Type B pancreatic cell (in vitro differentiated cells): ENCODE measurements around the gene ERBB3. TPM values are rescaled to one million over a fixed set of nuclear protein-coding genes. Genes with fewer than 3 reads are reported as not detected.

Source experiments
- DNase-seq: peaks from one replicate; pipeline ENCODE4 v3.0.0; 2021; ENCODE audit warnings: mixed read lengths; ENCODE audit not compliant: unreplicated experiment; ENCODE audit errors: extremely low spot score
- H3K27ac Mint-ChIP-seq: 2 replicates; pipeline ENCODE4 v1.8.0; 2021; ENCODE audit warnings: mild to moderate bottlenecking, mixed read lengths
- H3K27me3 Mint-ChIP-seq: 2 replicates; pipeline ENCODE4 v1.8.0; 2021; ENCODE audit warnings: mixed read lengths
- H3K36me3 Mint-ChIP-seq: 2 replicates; pipeline ENCODE4 v1.8.0; 2021; ENCODE audit warnings: mixed read lengths
- H3K4me1 Mint-ChIP-seq: one replicate; pipeline ENCODE4 v1.8.0; 2021; ENCODE audit warnings: mixed read lengths; ENCODE audit not compliant: unreplicated experiment
- H3K4me3 Mint-ChIP-seq: 2 replicates; pipeline ENCODE4 v1.8.0; 2021; ENCODE audit warnings: mild to moderate bottlenecking, mixed read lengths
- H3K9me3 Mint-ChIP-seq: 2 replicates; pipeline ENCODE4 v1.8.0; 2021; ENCODE audit warnings: mixed read lengths
- total RNA-seq: library from RNA; stranded (reverse); gene quantifications from 2 replicates; pipeline ENCODE4 v1.2.1, GENCODE V29; 2021; ENCODE audit warnings: low replicate concordance
- TF ChIP-seq, protein P1 (sequence below): fragments of 200-600 bp; sonication (generic); conservative IDR thresholded peaks from 2 replicates; pipeline ENCODE4 v1.5.0; 2021; ENCODE audit warnings: antibody characterized with exemption, mild to moderate bottlenecking

The ERBB3 gene
- total RNA-seq, 1 donor from 2014 or later, result 76.5 TPM

DNA sequence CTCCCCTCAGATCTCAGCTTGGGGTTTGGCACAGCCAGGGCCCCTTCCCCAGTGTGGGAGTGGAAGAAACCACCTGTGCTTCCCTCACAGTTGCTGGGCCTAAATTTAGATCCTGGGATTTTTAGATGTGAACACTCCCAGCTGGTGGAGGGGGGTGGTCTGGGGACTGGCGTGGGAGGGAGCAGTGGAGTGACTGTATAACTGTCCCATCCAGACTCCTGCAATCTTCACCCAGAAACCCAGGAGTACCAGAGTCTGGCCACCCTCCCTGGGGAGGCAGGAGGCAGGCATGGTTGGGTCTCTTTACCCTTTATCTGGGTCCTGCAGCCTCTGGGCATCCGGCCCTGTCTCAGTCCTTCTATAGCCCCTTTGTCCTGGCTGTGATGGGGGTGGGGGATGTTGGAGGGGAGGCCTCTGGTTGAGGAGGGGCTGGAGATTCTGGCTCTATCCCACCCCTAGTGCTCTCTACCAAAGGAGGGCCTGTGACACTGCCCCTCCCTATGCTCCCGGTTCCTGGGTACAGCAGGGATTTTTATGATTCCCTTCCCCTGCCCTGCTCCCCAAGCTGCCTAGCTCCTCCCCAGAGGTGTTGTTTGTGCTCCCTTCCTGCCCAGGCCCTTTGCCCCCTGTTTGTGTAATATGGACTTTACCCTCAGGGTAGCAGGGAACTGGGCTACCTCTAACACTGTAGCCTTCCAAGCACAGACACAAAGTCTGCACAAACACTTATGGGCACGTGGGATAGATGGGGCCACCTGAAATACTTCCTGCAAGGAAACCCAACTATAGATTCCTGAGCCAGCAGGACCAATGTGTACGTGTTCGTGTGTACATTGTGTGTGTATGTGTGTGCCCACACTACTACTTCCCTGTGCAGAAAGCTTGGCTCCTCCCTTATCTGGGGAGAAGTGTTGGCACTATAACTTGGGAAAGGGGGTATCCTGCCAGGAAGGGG lies 1.7 kb downstream of the ERBB3 start:
- Mint-ChIP-seq H3K36me3 (peaks cover 10% of the 10 kb centered on the region), H3K4me3 (peak overlapping the region; percentile 94), H3K4me1 (peaks cover 10% of the 10 kb centered on the region), H3K9me3 (no peaks in the 10 kb centered on the region), H3K27ac (peak overlapping the region; percentile 96), H3K27me3 (peaks cover 48% of the 10 kb centered on the region)
- TF ChIP-seq, protein P1, sequence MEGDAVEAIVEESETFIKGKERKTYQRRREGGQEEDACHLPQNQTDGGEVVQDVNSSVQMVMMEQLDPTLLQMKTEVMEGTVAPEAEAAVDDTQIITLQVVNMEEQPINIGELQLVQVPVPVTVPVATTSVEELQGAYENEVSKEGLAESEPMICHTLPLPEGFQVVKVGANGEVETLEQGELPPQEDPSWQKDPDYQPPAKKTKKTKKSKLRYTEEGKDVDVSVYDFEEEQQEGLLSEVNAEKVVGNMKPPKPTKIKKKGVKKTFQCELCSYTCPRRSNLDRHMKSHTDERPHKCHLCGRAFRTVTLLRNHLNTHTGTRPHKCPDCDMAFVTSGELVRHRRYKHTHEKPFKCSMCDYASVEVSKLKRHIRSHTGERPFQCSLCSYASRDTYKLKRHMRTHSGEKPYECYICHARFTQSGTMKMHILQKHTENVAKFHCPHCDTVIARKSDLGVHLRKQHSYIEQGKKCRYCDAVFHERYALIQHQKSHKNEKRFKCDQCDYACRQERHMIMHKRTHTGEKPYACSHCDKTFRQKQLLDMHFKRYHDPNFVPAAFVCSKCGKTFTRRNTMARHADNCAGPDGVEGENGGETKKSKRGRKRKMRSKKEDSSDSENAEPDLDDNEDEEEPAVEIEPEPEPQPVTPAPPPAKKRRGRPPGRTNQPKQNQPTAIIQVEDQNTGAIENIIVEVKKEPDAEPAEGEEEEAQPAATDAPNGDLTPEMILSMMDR, result no peak
- no peak for DNase-seq

- Mint-ChIP-seq H3K27ac (peak overlapping the region; percentile 96), H3K9me3 (no peaks in the 10 kb centered on the region), H3K27me3 (peaks cover 48% of the 10 kb centered on the region), H3K4me1 (peaks cover 10% of the 10 kb centered on the region), H3K36me3 (peaks cover 10% of the 10 kb centered on the region), H3K4me3 (peak overlapping the region; percentile 94)
- no peak for DNase-seq
- TF ChIP-seq, protein P1, result no peak
Observed at GRCh38 chr12:56082382-56082781, 2.4 kb downstream of the ERBB3 start.

GRCh38 chr12:56082967-56083366 lies 3.0 kb downstream of the ERBB3 start:
- DNase-seq, result no peak
- H3K4me3 Mint-ChIP-seq, result peak overlapping the region; percentile 45
- peaks cover 10% of the 10 kb centered on the region for H3K4me1 Mint-ChIP-seq

GRCh38 chr12:56084958-56085543 lies 5.1 kb downstream of the ERBB3 start:
- DNase-seq, result no peak
- no peaks in the 10 kb centered on the region for H3K9me3 Mint-ChIP-seq
- peaks cover 6% of the 10 kb centered on the region for H3K4me1 Mint-ChIP-seq
- TF ChIP-seq, protein P1, result peak; percentile 52
- H3K27me3 Mint-ChIP-seq, result peaks cover 38% of the 10 kb centered on the region
- H3K36me3 Mint-ChIP-seq, result peaks cover 14% of the 10 kb centered on the region
- no peak overlapping the region for H3K4me3 Mint-ChIP-seq
- peak overlapping the region; percentile 72 for H3K27ac Mint-ChIP-seq

More at GRCh38 chr12:56082967-56083366, 3.0 kb downstream of the ERBB3 start:
- Mint-ChIP-seq H3K27me3 (peaks cover 48% of the 10 kb centered on the region), H3K27ac (peak overlapping the region; percentile 96), H3K9me3 (no peaks in the 10 kb centered on the region), H3K36me3 (peaks cover 14% of the 10 kb centered on the region)
- TF ChIP-seq, protein P1, result no peak

DNA sequence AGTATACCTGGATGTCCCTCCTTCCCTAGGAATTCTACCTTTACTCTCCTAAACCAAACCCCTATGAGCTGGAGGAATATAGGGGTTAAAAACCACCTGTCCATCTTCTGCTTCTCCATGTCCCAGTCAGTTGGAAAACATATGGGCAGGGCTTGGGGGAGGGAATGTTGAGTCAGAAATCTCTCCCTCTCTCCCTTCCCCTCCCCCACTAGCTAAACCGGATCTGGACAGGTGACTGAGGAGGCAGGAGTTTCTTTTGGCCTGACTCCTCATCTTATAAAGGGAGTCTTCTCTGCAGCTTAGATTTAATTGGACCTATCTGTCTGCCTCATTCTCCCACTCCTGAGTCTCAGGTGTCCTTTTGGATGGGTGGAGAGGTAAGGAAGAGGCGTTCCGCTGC lies 6.1 kb downstream of the ERBB3 start:
- Mint-ChIP-seq H3K27ac (peak overlapping the region; percentile 88), H3K27me3 (peaks cover 30% of the 10 kb centered on the region), H3K4me3 (peak overlapping the region; percentile 59), H3K9me3 (no peaks in the 10 kb centered on the region), H3K4me1 (peaks cover 6% of the 10 kb centered on the region), H3K36me3 (peaks cover 14% of the 10 kb centered on the region)
- TF ChIP-seq, protein P1, result no peak
- no peak for DNase-seq
